Activated naive CD4-positive, alpha-beta T cell treated with anti-CD3 and anti-CD28 coated beads, Interleukin-2, amount 50 U/mL, for 24 hours (primary cell): ENCODE measurements around the gene CFAP20.

Source experiments
- H3K27ac Mint-ChIP-seq: one replicate; pipeline ENCODE4 v1.8.0; 2021; ENCODE audit warnings: mild to moderate bottlenecking, mixed read lengths
- H3K27me3 Mint-ChIP-seq: one replicate; pipeline ENCODE4 v1.8.0; 2021; ENCODE audit warnings: mixed read lengths
- H3K36me3 Mint-ChIP-seq: one replicate; pipeline ENCODE4 v1.8.0; 2021; ENCODE audit warnings: mixed read lengths
- H3K4me1 Mint-ChIP-seq: one replicate; pipeline ENCODE4 v1.8.0; 2021; ENCODE audit warnings: mixed read lengths
- H3K4me3 Mint-ChIP-seq: one replicate; pipeline ENCODE4 v1.8.0; 2021; ENCODE audit warnings: mild to moderate bottlenecking, mixed read lengths
- H3K9me3 Mint-ChIP-seq: one replicate; pipeline ENCODE4 v1.8.0; 2021; ENCODE audit warnings: mixed read lengths

CFAP20 gene

GRCh38 chr16:58128711-58129096, 477 bp downstream of the CFAP20 start:
- peaks cover 3% of the 10 kb centered on the region for H3K36me3 Mint-ChIP-seq

GRCh38 chr16:58128181-58128631, 975 bp downstream of the CFAP20 start:
- Mint-ChIP-seq H3K4me1 (peaks cover 49% of the 10 kb centered on the region), H3K27ac (peak overlapping the region; percentile 79), H3K36me3 (peaks cover 3% of the 10 kb centered on the region), H3K4me3 (peak overlapping the region; percentile 89), H3K27me3 (no peaks in the 10 kb centered on the region), H3K9me3 (no peaks in the 10 kb centered on the region)

More at GRCh38 chr16:58128711-58129096, 477 bp downstream of the CFAP20 start:
- H3K9me3 Mint-ChIP-seq = no peaks in the 10 kb centered on the region
- peaks cover 47% of the 10 kb centered on the region for H3K4me1 Mint-ChIP-seq
- peak overlapping the region; percentile 89 for H3K4me3 Mint-ChIP-seq
- H3K27me3 Mint-ChIP-seq = no peaks in the 10 kb centered on the region
- peak overlapping the region; percentile 77 for H3K27ac Mint-ChIP-seq

- Mint-ChIP-seq H3K4me1 (peaks cover 52% of the 10 kb centered on the region), H3K4me3 (peak overlapping the region; percentile 89), H3K36me3 (peaks cover 3% of the 10 kb centered on the region), H3K27ac (peak overlapping the region; percentile 18), H3K9me3 (no peaks in the 10 kb centered on the region), H3K27me3 (no peaks in the 10 kb centered on the region)
These were observed 1.5 kb downstream of the CFAP20 start for GRCh38 chr16:58127634-58128033.

GRCh38 chr16:58127033-58127556, 2.1 kb downstream of the CFAP20 start:
- Mint-ChIP-seq H3K36me3 (peaks cover 3% of the 10 kb centered on the region), H3K4me1 (peaks cover 55% of the 10 kb centered on the region), H3K27ac (peak overlapping the region; percentile 51), H3K27me3 (no peaks in the 10 kb centered on the region), H3K9me3 (no peaks in the 10 kb centered on the region), H3K4me3 (peak overlapping the region; percentile 89)

GRCh38 chr16:58126451-58126961, 2.7 kb downstream of the CFAP20 start:
- Mint-ChIP-seq H3K9me3 (no peaks in the 10 kb centered on the region), H3K4me1 (peaks cover 61% of the 10 kb centered on the region), H3K36me3 (peaks cover 3% of the 10 kb centered on the region), H3K27me3 (no peaks in the 10 kb centered on the region), H3K27ac (peak overlapping the region; percentile 51), H3K4me3 (peak overlapping the region; percentile 89)

- H3K4me3 Mint-ChIP-seq = peak overlapping the region; percentile 30
- H3K27me3 Mint-ChIP-seq = no peaks in the 10 kb centered on the region
- H3K27ac Mint-ChIP-seq = no peak overlapping the region
- H3K36me3 Mint-ChIP-seq = peaks cover 3% of the 10 kb centered on the region
- peaks cover 66% of the 10 kb centered on the region for H3K4me1 Mint-ChIP-seq
- no peaks in the 10 kb centered on the region for H3K9me3 Mint-ChIP-seq
These were observed 3.3 kb downstream of the CFAP20 start for GRCh38 chr16:58125781-58126335.

GRCh38 chr16:58125041-58125440, 4.1 kb downstream of the CFAP20 start:
- Mint-ChIP-seq H3K9me3 (no peaks in the 10 kb centered on the region), H3K27me3 (no peaks in the 10 kb centered on the region), H3K36me3 (peaks cover 3% of the 10 kb centered on the region), H3K4me1 (peaks cover 74% of the 10 kb centered on the region), H3K4me3 (no peak overlapping the region), H3K27ac (no peak overlapping the region)

- H3K27me3 Mint-ChIP-seq = no peaks in the 10 kb centered on the region
- no peaks in the 10 kb centered on the region for H3K9me3 Mint-ChIP-seq
- H3K4me3 Mint-ChIP-seq = no peak overlapping the region
- H3K4me1 Mint-ChIP-seq = peaks cover 76% of the 10 kb centered on the region
- no peak overlapping the region for H3K27ac Mint-ChIP-seq
- H3K36me3 Mint-ChIP-seq = peaks cover 3% of the 10 kb centered on the region
These were observed 4.6 kb downstream of the CFAP20 start for GRCh38 chr16:58124601-58124915.

- Mint-ChIP-seq H3K27ac (peak overlapping the region; percentile 57), H3K9me3 (no peaks in the 10 kb centered on the region), H3K4me3 (no peak overlapping the region), H3K36me3 (peaks cover 3% of the 10 kb centered on the region), H3K27me3 (no peaks in the 10 kb centered on the region), H3K4me1 (peaks cover 72% of the 10 kb centered on the region)
These were observed 5.1 kb downstream of the CFAP20 start for GRCh38 chr16:58123896-58124600.

GRCh38 chr16:58121132-58121531, 8.0 kb downstream of the CFAP20 start:
- Mint-ChIP-seq H3K27ac (no peak overlapping the region), H3K4me1 (peaks cover 61% of the 10 kb centered on the region), H3K36me3 (no peaks in the 10 kb centered on the region)

GRCh38 chr16:58120234-58120633, 8.9 kb downstream of the CFAP20 start:
- no peaks in the 10 kb centered on the region for H3K27me3 Mint-ChIP-seq
- H3K4me3 Mint-ChIP-seq = no peak overlapping the region
- H3K4me1 Mint-ChIP-seq = peaks cover 54% of the 10 kb centered on the region
- H3K9me3 Mint-ChIP-seq = no peaks in the 10 kb centered on the region
- H3K27ac Mint-ChIP-seq = no peak overlapping the region
- peaks cover 5% of the 10 kb centered on the region for H3K36me3 Mint-ChIP-seq

More at GRCh38 chr16:58121132-58121531, 8.0 kb downstream of the CFAP20 start:
- no peaks in the 10 kb centered on the region for H3K27me3 Mint-ChIP-seq
- no peak overlapping the region for H3K4me3 Mint-ChIP-seq
- H3K9me3 Mint-ChIP-seq = no peaks in the 10 kb centered on the region

GRCh38 chr16:58119509-58119845, 9.7 kb downstream of the CFAP20 start:
- H3K4me3 Mint-ChIP-seq = no peak overlapping the region
- no peak overlapping the region for H3K27ac Mint-ChIP-seq
- no peaks in the 10 kb centered on the region for H3K27me3 Mint-ChIP-seq
- no peaks in the 10 kb centered on the region for H3K9me3 Mint-ChIP-seq
- H3K36me3 Mint-ChIP-seq = peaks cover 8% of the 10 kb centered on the region
- peaks cover 48% of the 10 kb centered on the region for H3K4me1 Mint-ChIP-seq

GRCh38 chr16:58118801-58119508, 10.2 kb downstream of the CFAP20 start:
- H3K27ac Mint-ChIP-seq = no peak overlapping the region
- peaks cover 8% of the 10 kb centered on the region for H3K36me3 Mint-ChIP-seq
- no peaks in the 10 kb centered on the region for H3K27me3 Mint-ChIP-seq
- H3K4me3 Mint-ChIP-seq = no peak overlapping the region
- H3K9me3 Mint-ChIP-seq = no peaks in the 10 kb centered on the region
- H3K4me1 Mint-ChIP-seq = peaks cover 43% of the 10 kb centered on the region

- no peak overlapping the region for H3K27ac Mint-ChIP-seq
- H3K9me3 Mint-ChIP-seq = no peaks in the 10 kb centered on the region
- H3K27me3 Mint-ChIP-seq = no peaks in the 10 kb centered on the region
- H3K4me3 Mint-ChIP-seq = no peak overlapping the region
- H3K4me1 Mint-ChIP-seq = peaks cover 27% of the 10 kb centered on the region
- peaks cover 23% of the 10 kb centered on the region for H3K36me3 Mint-ChIP-seq
These were observed 12.7 kb downstream of the CFAP20 start for GRCh38 chr16:58116529-58116928.

- H3K4me1 Mint-ChIP-seq = peaks cover 24% of the 10 kb centered on the region
These were observed 13.1 kb downstream of the CFAP20 start for GRCh38 chr16:58116081-58116480.

More at GRCh38 chr16:58116081-58116480, 13.1 kb downstream of the CFAP20 start:
- Mint-ChIP-seq H3K27ac (no peak overlapping the region), H3K9me3 (no peaks in the 10 kb centered on the region), H3K4me3 (no peak overlapping the region), H3K27me3 (no peaks in the 10 kb centered on the region), H3K36me3 (peaks cover 23% of the 10 kb centered on the region)
